ENCODE data around the gene PMAIP1. TPM values are rescaled to one million over a fixed set of nuclear protein-coding genes. Genes with fewer than 3 reads are reported as not detected.
A peak's percentile ranks its signal among the peaks of the same experiment; 100 is the strongest.
"Not testable (repeated sequence)": the region's sequence is repeated elsewhere in the genome, so short reads cannot be mapped to it uniquely, and the experiment has no call there.

PMAIP1 gene
- total and polyA plus RNA-seq, 4 donors: 1.1 to 1.9 (median 1.3) TPM

DNA sequence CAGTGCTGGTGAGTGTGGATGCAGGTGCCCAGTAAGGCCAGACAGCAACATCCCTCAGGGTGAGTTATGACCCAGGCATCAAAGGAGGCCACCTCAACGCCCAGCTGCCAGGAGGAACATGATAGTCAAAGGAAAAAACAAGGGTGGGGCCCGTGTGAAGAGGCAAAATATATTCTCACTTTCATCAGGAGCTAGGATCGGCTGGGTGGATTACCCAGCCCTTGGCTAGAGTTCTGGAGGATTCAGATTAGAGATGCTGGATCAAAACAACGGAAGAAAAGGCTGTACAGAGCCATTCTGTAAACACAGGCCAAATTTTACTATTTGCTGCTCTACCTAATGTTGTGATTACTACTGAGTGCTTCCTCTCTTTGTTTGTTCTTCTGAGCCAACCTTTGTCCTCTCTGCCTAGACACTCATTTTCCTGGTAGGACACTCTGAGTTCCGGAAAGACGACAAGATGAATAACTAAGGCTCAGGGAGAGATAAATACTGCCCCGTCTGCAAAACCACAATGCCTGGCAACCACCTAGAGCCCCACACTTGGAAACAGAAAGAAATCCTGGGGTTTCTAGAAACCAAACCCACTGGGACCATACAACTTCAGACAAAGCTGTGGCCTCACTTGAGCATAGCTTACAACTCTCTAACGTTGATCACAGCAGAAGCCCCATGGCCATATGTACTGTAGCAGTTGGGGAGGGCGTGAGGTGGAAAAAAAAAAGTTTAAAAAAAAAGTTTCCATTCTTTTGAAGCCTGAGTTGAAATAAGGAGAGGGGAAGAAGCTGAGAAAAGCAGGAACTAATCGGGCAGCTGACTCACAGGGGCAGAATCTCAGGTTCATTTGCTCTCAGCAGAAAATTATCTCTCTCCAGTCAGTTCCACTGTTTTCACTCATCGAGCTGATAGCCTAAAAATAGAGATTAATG is 17.8 kb upstream of the PMAIP1 start:
- Histone ChIP-seq H3K27me3 (ENCODE audit: control insufficient read depth, insufficient read depth, low read length) (no peaks in the 10 kb centered on the region), H3K9me3 (ENCODE audit: control insufficient read depth, insufficient read depth, low read length) (no peaks in the 10 kb centered on the region), H3K27ac (ENCODE audit: low read depth, low read length) (peak overlapping the region; percentile 10), H3K4me3 (ENCODE audit: low read depth, low read length) (no peak overlapping the region), H3K36me3 (ENCODE audit: control insufficient read depth, insufficient read depth, low read length) (no peaks in the 10 kb centered on the region), H3K4me1 (ENCODE audit: control insufficient read depth, insufficient read depth, low read length) (peaks cover 3% of the 10 kb centered on the region)
- peak in 1 of 6 donors; percentile 22 for DNase-seq (ENCODE audit: low read depth in 4 of 6, low spot score in 6 of 6)
- WGBS (ENCODE audit: insufficient coverage): 46% methylated on average over 4 of the region's 11 CpGs

DNA sequence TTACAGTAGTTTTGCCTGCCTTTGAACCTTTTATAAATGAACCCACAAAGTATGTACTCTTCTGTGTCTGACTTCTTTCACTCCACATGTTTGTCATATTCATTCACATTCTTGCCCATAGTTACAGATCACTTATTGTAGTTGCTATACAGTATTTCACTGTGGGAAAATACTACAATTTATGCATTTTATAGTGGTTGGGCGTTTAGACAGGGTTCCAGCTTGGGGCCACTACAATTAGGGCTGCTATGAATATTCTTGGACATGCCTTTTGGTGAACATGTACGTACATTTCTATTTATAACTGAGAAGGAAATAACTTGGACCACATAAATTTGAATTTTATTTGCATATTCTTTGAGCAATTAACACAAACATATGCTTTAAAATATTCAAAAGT is 15.4 kb upstream of the PMAIP1 start:
- Histone ChIP-seq H3K27ac (ENCODE audit: low read depth, low read length) (no peak overlapping the region), H3K9me3 (ENCODE audit: control insufficient read depth, insufficient read depth, low read length) (no peaks in the 10 kb centered on the region), H3K27me3 (ENCODE audit: control insufficient read depth, insufficient read depth, low read length) (no peaks in the 10 kb centered on the region), H3K36me3 (ENCODE audit: control insufficient read depth, insufficient read depth, low read length) (no peaks in the 10 kb centered on the region), H3K4me1 (ENCODE audit: control insufficient read depth, insufficient read depth, low read length) (peaks cover 3% of the 10 kb centered on the region), H3K4me3 (ENCODE audit: low read depth, low read length) (no peak overlapping the region)
- WGBS (ENCODE audit: insufficient coverage): no CpG with 5 or more reads among the region's 2 CpGs
- no peak for DNase-seq (ENCODE audit: low read depth in 4 of 6, low spot score in 6 of 6)

GRCh38 chr18:59885579-59886163 is 14.1 kb upstream of the PMAIP1 start:
- no peak for DNase-seq (ENCODE audit: low read depth in 4 of 6, low spot score in 6 of 6)
- H3K4me1 ChIP-seq (ENCODE audit: control insufficient read depth, insufficient read depth, low read length): peaks cover 3% of the 10 kb centered on the region
- no peak overlapping the region for H3K4me3 ChIP-seq (ENCODE audit: low read depth, low read length)
- H3K9me3 ChIP-seq (ENCODE audit: control insufficient read depth, insufficient read depth, low read length): no peaks in the 10 kb centered on the region
- H3K27me3 ChIP-seq (ENCODE audit: control insufficient read depth, insufficient read depth, low read length): no peaks in the 10 kb centered on the region
- no peak overlapping the region for H3K27ac ChIP-seq (ENCODE audit: low read depth, low read length)
- 94% methylated on average over 2 of the region's 6 CpGs for WGBS (ENCODE audit: insufficient coverage)
- no peaks in the 10 kb centered on the region for H3K36me3 ChIP-seq (ENCODE audit: control insufficient read depth, insufficient read depth, low read length)

DNA sequence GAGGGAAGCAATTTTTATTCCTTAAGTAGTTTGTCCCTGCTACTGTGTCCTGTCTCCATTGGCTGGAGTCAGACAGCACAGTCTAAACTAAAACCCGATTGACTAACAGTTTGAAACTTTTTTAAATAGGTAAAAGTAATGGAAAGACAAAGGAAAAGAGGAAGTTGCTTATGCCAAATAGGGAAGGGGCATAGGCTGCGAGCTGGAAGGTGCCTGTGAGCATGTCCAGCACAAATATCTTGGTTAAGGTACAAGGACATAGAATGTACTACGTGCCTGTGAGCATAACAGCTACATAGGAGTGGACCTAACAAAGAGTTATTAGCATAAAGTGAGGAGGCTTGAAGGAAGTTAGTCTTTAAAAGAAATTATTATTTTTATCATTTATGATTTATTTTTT is 13.4 kb upstream of the PMAIP1 start:
- not testable (repeated sequence) for H3K4me3 ChIP-seq (ENCODE audit: low read depth, low read length); H3K9me3 ChIP-seq (ENCODE audit: control insufficient read depth, insufficient read depth, low read length); H3K27ac ChIP-seq (ENCODE audit: low read depth, low read length); H3K27me3 ChIP-seq (ENCODE audit: control insufficient read depth, insufficient read depth, low read length); H3K4me1 ChIP-seq (ENCODE audit: control insufficient read depth, insufficient read depth, low read length); H3K36me3 ChIP-seq (ENCODE audit: control insufficient read depth, insufficient read depth, low read length); DNase-seq (ENCODE audit: low read depth in 4 of 6, low spot score in 6 of 6)
- 94% methylated on average over 2 of the region's 3 CpGs for WGBS (ENCODE audit: insufficient coverage)

DNA sequence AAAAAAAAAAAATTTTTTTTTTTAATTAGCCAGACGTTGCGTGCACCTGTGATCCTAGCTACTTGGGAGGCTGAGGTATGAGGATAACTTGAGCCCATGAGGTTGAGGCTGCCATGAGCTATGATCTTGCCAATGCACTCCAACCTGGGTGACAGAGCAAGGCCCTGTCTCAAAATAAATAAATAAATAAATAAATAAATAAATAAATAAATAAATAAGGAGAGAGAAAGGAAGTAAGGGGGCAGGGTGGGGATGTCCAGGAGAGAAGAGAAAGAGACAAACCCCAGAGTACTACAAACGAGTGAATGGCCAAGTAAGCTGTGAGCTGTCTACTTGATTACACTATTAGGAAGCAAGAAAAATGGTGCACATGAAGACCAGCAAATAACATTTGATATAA is 7.7 kb upstream of the PMAIP1 start:
- no peak for DNase-seq (ENCODE audit: low read depth in 4 of 6, low spot score in 6 of 6)
- Histone ChIP-seq H3K4me1 (ENCODE audit: control insufficient read depth, insufficient read depth, low read length) (no peaks in the 10 kb centered on the region), H3K9me3 (ENCODE audit: control insufficient read depth, insufficient read depth, low read length) (no peaks in the 10 kb centered on the region), H3K4me3 (ENCODE audit: low read depth, low read length) (no peak overlapping the region), H3K27me3 (ENCODE audit: control insufficient read depth, insufficient read depth, low read length) (peaks cover 3% of the 10 kb centered on the region), H3K27ac (ENCODE audit: low read depth, low read length) (no peak overlapping the region), H3K36me3 (ENCODE audit: control insufficient read depth, insufficient read depth, low read length) (no peaks in the 10 kb centered on the region)
- no CpG with 5 or more reads among the region's 3 CpGs for WGBS (ENCODE audit: insufficient coverage)

GRCh38 chr18:59893971-59894370 is 5.8 kb upstream of the PMAIP1 start:
- WGBS (ENCODE audit: insufficient coverage): 95% methylated on average over 3 of the region's 6 CpGs
- H3K4me1 ChIP-seq (ENCODE audit: control insufficient read depth, insufficient read depth, low read length): peaks cover 5% of the 10 kb centered on the region
- no peaks in the 10 kb centered on the region for H3K9me3 ChIP-seq (ENCODE audit: control insufficient read depth, insufficient read depth, low read length)

DNA sequence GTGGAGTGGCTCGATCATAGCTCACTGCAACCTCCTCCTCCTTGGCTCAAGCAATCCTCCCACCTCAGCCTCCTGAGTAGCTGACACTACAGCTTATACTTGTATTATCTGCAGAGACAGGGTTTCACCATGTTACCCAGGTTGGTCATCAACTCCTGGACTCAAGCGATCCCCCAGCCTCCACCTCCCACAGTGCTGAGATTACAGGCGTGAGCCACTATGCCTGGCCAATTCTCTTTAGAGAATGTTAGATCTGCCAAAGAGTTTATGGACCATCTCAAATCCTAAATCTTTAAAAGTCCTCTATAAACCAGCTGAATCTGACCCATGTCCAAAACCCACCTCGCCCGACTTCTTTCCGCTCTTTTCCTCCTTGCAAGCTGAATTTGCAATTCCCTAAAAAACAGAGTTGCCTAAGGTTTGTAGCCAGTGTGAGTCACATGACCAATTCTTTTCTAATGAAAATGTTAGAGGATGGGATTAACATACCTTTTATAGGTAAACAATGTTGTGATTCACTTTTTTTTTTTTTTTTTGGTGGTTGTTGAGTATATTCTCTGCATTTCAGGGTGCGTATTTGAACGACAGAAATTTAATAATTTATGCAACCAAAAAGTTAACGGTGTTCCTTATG is 2.4 kb upstream of the PMAIP1 start:
- Histone ChIP-seq H3K9me3 (ENCODE audit: control insufficient read depth, insufficient read depth, low read length) (no peaks in the 10 kb centered on the region), H3K27ac (ENCODE audit: low read depth, low read length) (no peak overlapping the region), H3K36me3 (ENCODE audit: control insufficient read depth, insufficient read depth, low read length) (no peaks in the 10 kb centered on the region), H3K4me1 (ENCODE audit: control insufficient read depth, insufficient read depth, low read length) (peaks cover 20% of the 10 kb centered on the region), H3K27me3 (ENCODE audit: control insufficient read depth, insufficient read depth, low read length) (peaks cover 49% of the 10 kb centered on the region), H3K4me3 (ENCODE audit: low read depth, low read length) (no peak overlapping the region)
- WGBS (ENCODE audit: insufficient coverage): 4% methylated on average over 3 of the region's 9 CpGs
- DNase-seq (ENCODE audit: low read depth in 4 of 6, low spot score in 6 of 6): peak in 1 of 6 donors; percentile 13

More at GRCh38 chr18:59893971-59894370, 5.8 kb upstream of the PMAIP1 start:
- H3K36me3 ChIP-seq (ENCODE audit: control insufficient read depth, insufficient read depth, low read length): no peaks in the 10 kb centered on the region
- H3K4me3 ChIP-seq (ENCODE audit: low read depth, low read length): no peak overlapping the region
- peaks cover 21% of the 10 kb centered on the region for H3K27me3 ChIP-seq (ENCODE audit: control insufficient read depth, insufficient read depth, low read length)
- DNase-seq (ENCODE audit: low read depth in 4 of 6, low spot score in 6 of 6): no peak
- H3K27ac ChIP-seq (ENCODE audit: low read depth, low read length): no peak overlapping the region

DNA sequence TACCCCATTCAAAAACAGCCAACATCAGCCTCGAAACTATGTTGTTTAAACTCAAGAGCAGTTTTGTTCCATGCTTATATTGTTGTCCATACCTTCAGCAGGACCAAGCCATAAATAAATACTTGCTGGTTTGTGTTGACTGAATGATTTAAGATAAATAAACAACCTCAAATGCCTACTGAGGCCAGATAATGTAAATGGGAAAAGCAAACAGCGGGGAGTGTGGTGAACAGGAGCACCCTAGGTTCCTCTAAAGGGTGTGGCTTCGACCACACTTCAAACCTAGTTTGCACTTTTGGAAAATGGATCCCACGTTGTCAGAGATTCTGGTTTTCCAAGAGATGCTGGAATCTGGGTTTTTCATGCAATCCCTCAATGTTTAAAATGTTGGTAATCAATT is 1.7 kb upstream of the PMAIP1 start:
- no CpG with 5 or more reads among the region's 4 CpGs for WGBS (ENCODE audit: insufficient coverage)
- peak in 2 of 6 donors; percentile 16 to 26 for DNase-seq (ENCODE audit: low read depth in 4 of 6, low spot score in 6 of 6)
- Histone ChIP-seq H3K27ac (ENCODE audit: low read depth, low read length) (no peak overlapping the region), H3K27me3 (ENCODE audit: control insufficient read depth, insufficient read depth, low read length) (peaks cover 55% of the 10 kb centered on the region), H3K4me3 (ENCODE audit: low read depth, low read length) (no peak overlapping the region), H3K36me3 (ENCODE audit: control insufficient read depth, insufficient read depth, low read length) (no peaks in the 10 kb centered on the region), H3K9me3 (ENCODE audit: control insufficient read depth, insufficient read depth, low read length) (no peaks in the 10 kb centered on the region), H3K4me1 (ENCODE audit: control insufficient read depth, insufficient read depth, low read length) (peaks cover 20% of the 10 kb centered on the region)

GRCh38 chr18:59898609-59899297 is 1.0 kb upstream of the PMAIP1 start:
- Histone ChIP-seq H3K4me1 (ENCODE audit: control insufficient read depth, insufficient read depth, low read length) (peaks cover 20% of the 10 kb centered on the region), H3K4me3 (ENCODE audit: low read depth, low read length) (peak overlapping the region; percentile 58), H3K9me3 (ENCODE audit: control insufficient read depth, insufficient read depth, low read length) (no peaks in the 10 kb centered on the region), H3K36me3 (ENCODE audit: control insufficient read depth, insufficient read depth, low read length) (no peaks in the 10 kb centered on the region), H3K27me3 (ENCODE audit: control insufficient read depth, insufficient read depth, low read length) (peaks cover 56% of the 10 kb centered on the region), H3K27ac (ENCODE audit: low read depth, low read length) (no peak overlapping the region)
- 7% methylated on average over 31 of the region's 33 CpGs for WGBS (ENCODE audit: insufficient coverage)
- peak in 2 of 6 donors; percentile 39 to 45 for DNase-seq (ENCODE audit: low read depth in 4 of 6, low spot score in 6 of 6)
